Stomach smooth muscle (tissue), 2 donors: ENCODE measurements around the gene WDR44.

Source experiments
- H3K27ac ChIP-seq: one replicate; pipeline ENCODE4 v1.7.0; 2013; ENCODE audit warnings: mild to moderate bottlenecking, low read length, inconsistent platforms
- H3K27me3 ChIP-seq, 2 donors: one replicate each; pipeline ENCODE4 v1.7.0; 2013; ENCODE audit warnings: low read length in 2 of 2; ENCODE audit not compliant: insufficient read depth in 2 of 2, control insufficient read depth in 1 of 2
- H3K36me3 ChIP-seq, 2 donors: one replicate each; pipeline ENCODE4 v1.7.0; 2013; ENCODE audit warnings: low read length in 2 of 2; ENCODE audit not compliant: control insufficient read depth in 2 of 2, insufficient read depth in 2 of 2
- H3K4me1 ChIP-seq: one replicate; pipeline ENCODE4 v1.7.0; 2013; ENCODE audit warnings: low read length; ENCODE audit not compliant: control insufficient read depth, insufficient read depth
- H3K4me3 ChIP-seq, 2 donors: one replicate each; pipeline ENCODE4 v1.7.0; 2013; ENCODE audit warnings: low read length in 2 of 2
- H3K9ac ChIP-seq, 2 donors: one replicate each; pipeline ENCODE4 v1.7.0; 2013; ENCODE audit warnings: low read length in 2 of 2, mild to moderate bottlenecking in 1 of 2
- H3K9me3 ChIP-seq, 2 donors: one replicate each; pipeline ENCODE4 v1.7.0; 2013; ENCODE audit warnings: low read length in 2 of 2; ENCODE audit not compliant: control insufficient read depth in 2 of 2
- donor health status: healthy.
- donor health status: Pancreatic carcinoma.

The WDR44 gene

DNA sequence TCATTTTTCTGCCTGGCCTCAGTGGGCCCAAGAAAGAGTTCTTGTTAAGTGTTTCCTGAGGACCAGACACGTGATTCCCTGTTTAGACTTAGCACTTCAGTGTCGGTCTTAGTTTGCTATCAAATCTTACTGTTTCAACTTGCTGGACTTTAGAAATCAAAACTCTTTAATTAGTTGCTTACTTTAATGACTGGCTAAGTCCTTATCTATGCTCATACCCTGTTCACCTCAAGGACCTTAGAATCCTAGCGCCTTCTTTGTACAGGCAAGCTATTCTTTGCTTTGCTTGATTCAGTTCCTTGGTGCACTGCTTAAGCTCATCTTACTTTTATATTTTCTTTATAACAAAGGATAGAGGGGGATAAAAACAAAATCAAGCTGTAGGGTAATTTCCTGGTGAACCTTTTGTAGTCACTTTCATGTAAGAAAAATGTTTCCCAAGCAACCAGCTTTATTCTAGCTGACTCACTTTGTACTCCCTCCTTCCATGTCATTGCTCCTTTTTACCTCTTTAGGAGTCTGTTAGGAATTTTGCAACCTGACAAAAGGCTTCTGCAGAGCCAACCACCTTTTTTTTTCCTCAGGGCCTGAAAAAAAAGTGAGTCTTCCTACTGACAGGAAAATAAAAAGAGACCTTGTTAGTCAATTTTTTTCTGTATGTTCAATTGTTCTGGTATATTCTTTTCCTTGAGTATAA lies 14.7 kb downstream of the WDR44 start:
- Histone ChIP-seq H3K36me3 (no peaks in the 10 kb centered on the region), H3K9ac (no peak overlapping the region), H3K4me3 (no peak overlapping the region), H3K27me3 (no peaks in the 10 kb centered on the region), H3K27ac (no peak overlapping the region), H3K4me1 (no peaks in the 10 kb centered on the region), H3K9me3 (no peaks in the 10 kb centered on the region)

DNA sequence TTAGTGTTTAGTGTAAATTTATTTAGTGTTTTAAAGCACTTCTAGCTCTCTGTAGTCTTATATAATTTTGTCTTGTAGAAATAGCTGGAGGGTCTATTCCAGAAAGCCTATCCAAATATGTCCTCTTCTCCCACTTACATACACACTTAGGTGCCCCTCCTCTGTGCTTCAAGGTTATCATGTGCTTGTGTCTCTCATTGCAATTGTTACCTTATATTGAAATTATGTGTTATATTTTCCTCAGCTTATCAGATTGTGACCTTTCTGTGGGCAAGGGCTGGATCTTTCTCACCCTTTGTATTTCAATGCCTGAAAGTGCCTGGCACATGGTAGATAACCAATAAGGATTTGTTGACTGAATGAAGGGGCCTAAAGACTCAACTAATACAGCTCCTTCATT lies 18.4 kb downstream of the WDR44 start:
- H3K9me3 ChIP-seq, result no peaks in the 10 kb centered on the region
- H3K4me1 ChIP-seq, result no peaks in the 10 kb centered on the region
- H3K9ac ChIP-seq, result no peak overlapping the region
- no peak overlapping the region for H3K27ac ChIP-seq
- H3K36me3 ChIP-seq, result no peaks in the 10 kb centered on the region
- H3K4me3 ChIP-seq, result no peak overlapping the region
- no peaks in the 10 kb centered on the region for H3K27me3 ChIP-seq

DNA sequence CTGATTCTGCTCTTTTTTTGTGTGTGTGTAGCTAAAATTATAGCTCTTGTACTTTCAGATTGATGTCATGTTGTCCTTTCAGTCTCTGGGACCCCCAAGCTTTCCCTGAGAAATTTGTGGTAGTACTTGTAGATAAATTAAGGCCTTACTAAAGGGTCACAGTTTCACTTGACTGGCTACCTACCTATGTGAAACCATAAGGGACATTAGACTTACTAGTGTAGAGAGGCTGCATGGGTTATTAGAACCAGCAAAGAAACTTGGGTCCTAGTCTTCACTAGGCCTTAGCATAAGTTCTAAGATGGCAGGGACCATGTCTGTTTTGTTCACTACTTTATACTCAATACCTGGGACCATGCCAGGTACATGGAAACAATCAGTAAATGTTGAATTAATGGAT lies 21.4 kb downstream of the WDR44 start:
- H3K36me3 ChIP-seq, result no peaks in the 10 kb centered on the region
- H3K27ac ChIP-seq, result no peak overlapping the region
- H3K9me3 ChIP-seq, result no peaks in the 10 kb centered on the region
- no peak overlapping the region for H3K4me3 ChIP-seq
- H3K9ac ChIP-seq, result no peak overlapping the region
- no peaks in the 10 kb centered on the region for H3K4me1 ChIP-seq
- no peaks in the 10 kb centered on the region for H3K27me3 ChIP-seq

DNA sequence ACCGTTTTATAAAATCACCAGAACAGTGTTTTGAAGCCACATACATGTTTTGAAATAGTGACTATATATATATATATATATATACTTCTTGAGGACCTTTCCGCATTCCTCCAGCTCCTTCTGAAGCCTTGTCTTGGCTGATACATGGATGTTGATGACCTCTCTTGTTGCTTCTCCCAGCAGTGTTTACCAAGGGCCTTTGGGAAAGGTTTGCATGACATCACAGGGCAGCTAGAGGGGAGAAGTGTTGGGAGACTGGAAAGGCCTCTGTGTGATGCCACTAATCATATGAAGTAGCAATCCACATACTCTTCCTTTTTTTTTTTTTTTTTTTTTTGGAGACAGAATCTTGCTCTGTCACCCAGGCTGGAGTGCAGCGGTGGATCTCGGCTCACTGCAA lies 22.5 kb downstream of the WDR44 start:
- Histone ChIP-seq H3K27me3 (no peaks in the 10 kb centered on the region), H3K9me3 (no peaks in the 10 kb centered on the region), H3K4me3 (no peak overlapping the region), H3K4me1 (no peaks in the 10 kb centered on the region), H3K36me3 (no peaks in the 10 kb centered on the region), H3K9ac (no peak overlapping the region), H3K27ac (no peak overlapping the region)

DNA sequence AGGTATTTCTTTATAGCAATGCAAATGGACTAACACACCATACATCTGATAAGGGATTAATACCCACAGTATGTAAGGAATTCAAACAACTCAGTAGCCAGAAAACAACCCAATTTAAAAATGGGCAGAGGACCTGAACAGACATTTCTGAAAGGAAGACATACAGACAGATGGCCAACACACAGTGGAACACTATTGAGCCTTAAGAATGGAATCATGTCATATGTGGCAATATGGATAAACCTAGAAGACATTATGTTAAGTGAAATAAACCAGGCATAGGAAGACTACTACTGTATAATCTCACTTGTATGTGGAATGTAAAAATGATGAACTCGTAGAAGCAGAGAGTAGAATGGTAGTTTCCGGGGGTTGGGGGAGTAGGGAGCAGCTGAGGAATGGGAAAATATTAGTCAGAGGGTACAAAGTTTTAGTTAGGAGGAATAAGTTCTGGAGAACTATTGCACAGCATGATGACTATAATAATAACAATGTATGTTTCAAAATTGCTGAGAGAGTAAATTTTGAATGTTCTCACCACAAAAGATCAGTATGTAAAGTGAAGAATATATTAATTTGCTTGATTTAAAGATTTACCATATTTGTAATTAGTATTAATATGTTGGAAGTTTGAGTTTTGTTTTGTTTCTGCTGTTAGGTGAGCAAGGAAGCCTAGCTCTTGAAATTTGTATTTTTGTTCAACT lies 25.2 kb downstream of the WDR44 start:
- Histone ChIP-seq H3K27ac (no peak overlapping the region), H3K9me3 (no peaks in the 10 kb centered on the region), H3K4me1 (no peaks in the 10 kb centered on the region), H3K27me3 (no peaks in the 10 kb centered on the region), H3K9ac (no peak overlapping the region), H3K36me3 (no peaks in the 10 kb centered on the region), H3K4me3 (no peak overlapping the region)

DNA sequence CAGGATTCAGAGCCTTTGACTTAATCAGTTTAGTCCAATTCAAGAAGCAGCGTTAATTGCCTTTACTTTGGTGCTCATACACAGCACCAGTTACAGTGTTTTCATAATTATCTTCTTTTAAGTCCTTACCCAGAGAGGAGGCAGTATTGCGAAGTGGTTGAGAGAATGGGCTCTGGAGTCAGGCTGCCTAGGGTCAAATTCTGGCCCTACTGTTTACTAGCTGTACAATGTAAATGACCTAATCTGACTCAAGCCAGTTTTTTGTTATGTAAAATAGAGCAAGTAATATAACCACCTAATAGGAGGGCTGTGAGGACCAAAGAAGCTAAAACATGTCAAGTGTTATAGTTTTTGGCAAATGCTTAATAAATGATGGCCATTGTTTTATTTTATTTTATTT lies 27.6 kb downstream of the WDR44 start:
- no peak overlapping the region for H3K4me3 ChIP-seq
- no peaks in the 10 kb centered on the region for H3K36me3 ChIP-seq
- no peaks in the 10 kb centered on the region for H3K9me3 ChIP-seq
- H3K27me3 ChIP-seq, result no peaks in the 10 kb centered on the region
- H3K27ac ChIP-seq, result no peak overlapping the region
- no peaks in the 10 kb centered on the region for H3K4me1 ChIP-seq
- no peak overlapping the region for H3K9ac ChIP-seq

DNA sequence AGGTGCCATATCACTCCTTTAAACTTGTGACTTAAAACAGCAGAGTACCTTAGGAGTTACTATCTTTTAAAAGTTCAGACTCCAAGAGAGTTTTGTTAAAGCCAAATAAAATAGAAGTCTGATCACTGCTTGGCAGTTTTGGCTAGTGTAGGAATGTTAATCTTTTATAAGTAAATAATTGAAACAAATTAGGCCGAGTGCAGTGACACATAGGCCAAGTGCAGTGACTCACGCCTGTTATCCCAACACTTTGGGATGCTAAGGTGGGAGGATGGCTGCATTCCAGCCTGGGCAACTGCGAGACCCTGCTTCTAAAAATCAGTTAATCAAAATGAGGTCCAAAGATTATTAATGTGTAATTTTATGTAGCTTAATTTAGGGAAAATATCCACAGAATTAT lies 37.2 kb downstream of the WDR44 start:
- Histone ChIP-seq H3K27me3 (no peaks in the 10 kb centered on the region), H3K36me3 (no peaks in the 10 kb centered on the region), H3K4me1 (no peaks in the 10 kb centered on the region)

DNA sequence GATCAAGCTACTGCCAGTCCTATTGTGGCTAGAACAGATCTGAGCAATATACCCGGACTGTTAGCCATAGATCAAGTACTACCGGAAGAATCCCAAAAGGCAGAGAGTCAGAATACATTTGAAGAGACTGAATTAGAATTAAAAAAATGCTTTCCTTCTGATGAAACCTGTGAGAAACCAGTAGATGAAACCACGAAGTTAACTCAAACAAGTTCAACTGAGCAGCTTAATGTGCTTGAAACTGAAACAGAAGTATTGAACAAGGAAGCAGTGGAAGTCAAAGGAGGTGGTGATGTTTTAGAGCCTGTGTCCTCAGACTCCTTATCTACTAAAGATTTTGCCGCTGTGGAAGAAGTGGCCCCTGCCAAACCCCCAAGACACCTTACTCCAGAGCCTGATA lies 46.8 kb downstream of the WDR44 start:
- Histone ChIP-seq H3K27me3 (no peaks in the 10 kb centered on the region), H3K27ac (no peak overlapping the region), H3K9ac (no peak overlapping the region), H3K4me1 (no peaks in the 10 kb centered on the region), H3K36me3 (peaks cover 0 to 4% of the 10 kb centered on the region in 2 donors), H3K4me3 (no peak overlapping the region), H3K9me3 (no peaks in the 10 kb centered on the region)

More for the DNA sequence above, 37.2 kb downstream of the WDR44 start:
- H3K9me3 ChIP-seq, result no peaks in the 10 kb centered on the region
- H3K27ac ChIP-seq, result no peak overlapping the region
- no peak overlapping the region for H3K9ac ChIP-seq
- no peak overlapping the region for H3K4me3 ChIP-seq

DNA sequence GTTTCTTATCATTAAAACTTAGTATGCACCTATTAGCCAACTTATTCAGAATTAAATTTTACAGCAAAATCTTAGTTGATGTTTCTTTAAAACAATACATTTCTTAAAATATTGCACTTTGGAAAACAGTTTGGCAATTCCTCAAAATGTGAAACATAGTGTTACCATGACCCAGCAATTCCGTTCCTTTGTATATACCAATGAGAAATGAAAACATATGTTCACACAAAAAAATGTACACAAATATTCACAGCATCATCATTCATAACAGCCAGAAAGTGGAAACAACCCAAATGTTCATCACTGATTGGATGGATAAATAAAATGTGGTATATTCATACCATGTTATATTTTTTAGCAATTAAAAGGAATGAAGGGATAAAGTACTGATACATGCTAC lies 50.2 kb downstream of the WDR44 start:
- Histone ChIP-seq H3K9me3 (no peaks in the 10 kb centered on the region), H3K36me3 (peaks cover 2 to 4% of the 10 kb centered on the region in 2 donors), H3K27ac (no peak overlapping the region)

DNA sequence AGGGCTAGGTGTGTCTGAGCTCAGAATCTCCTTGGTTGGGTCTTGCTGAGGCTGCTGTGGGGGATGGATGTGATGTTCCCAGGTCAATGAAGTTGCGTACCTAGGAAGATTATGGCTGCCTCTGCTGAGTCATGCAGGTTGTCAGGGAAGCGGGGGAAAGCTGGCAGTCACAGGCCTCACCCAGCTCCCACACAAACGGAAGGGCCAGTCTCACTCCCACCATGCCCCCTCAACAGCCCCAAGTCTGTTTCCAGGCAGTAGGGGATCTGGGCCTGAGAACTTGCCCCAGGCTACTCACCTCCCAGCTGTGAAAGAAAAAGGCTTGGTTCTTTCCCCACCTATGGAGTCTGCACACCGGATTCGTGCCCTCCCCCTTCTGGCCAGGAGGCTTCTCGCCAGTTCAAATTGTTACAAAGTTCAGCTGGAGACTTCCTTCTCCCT lies 72.9 kb downstream of the WDR44 start:
- Histone ChIP-seq H3K27ac (no peak overlapping the region), H3K9me3 (no peaks in the 10 kb centered on the region), H3K4me3 (no peak overlapping the region), H3K27me3 (no peaks in the 10 kb centered on the region), H3K9ac (no peak overlapping the region), H3K4me1 (no peaks in the 10 kb centered on the region), H3K36me3 (no peaks in the 10 kb centered on the region)

More for the DNA sequence above, 50.2 kb downstream of the WDR44 start:
- Histone ChIP-seq H3K9ac (no peak overlapping the region), H3K27me3 (no peaks in the 10 kb centered on the region), H3K4me1 (no peaks in the 10 kb centered on the region), H3K4me3 (no peak overlapping the region)

DNA sequence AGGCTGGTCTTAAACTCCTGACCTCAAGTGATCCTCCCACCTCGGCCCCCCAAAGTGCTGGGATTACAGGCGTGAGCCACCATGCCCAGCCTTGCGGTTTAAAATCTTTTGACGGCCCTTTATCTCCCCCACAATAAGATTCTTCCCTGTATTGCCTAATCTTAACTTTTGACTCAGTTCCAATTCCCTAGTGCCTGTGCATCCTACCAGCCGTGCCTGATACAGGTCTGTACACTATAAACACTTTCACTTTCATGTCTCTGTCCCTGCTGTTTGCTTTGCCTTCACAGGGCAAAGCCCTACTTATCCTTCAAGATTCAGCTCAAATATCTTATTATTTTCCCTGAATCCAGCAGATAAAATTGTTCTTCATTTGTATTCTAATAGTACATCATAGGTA lies 74.6 kb downstream of the WDR44 start:
- Histone ChIP-seq H3K4me3 (peak overlapping the region in 1 of 2 donors; percentile 15), H3K36me3 (no peaks in the 10 kb centered on the region), H3K9ac (no peak overlapping the region), H3K4me1 (no peaks in the 10 kb centered on the region), H3K9me3 (no peaks in the 10 kb centered on the region), H3K27me3 (no peaks in the 10 kb centered on the region), H3K27ac (no peak overlapping the region)
